GM21619 (cell line): ENCODE data around the gene SYDE1.

Experiments used
- ATAC-seq: cut with Tn5 transposase; IDR thresholded peaks from one replicate; pipeline ENCODE4 v1.9.1; 2021; ENCODE audit not compliant: unreplicated experiment

The SYDE1 gene

GRCh38 chr19:15125232-15126067 lies 18.2 kb downstream of the SYDE1 start:
- peak; percentile 72 for ATAC-seq

DNA sequence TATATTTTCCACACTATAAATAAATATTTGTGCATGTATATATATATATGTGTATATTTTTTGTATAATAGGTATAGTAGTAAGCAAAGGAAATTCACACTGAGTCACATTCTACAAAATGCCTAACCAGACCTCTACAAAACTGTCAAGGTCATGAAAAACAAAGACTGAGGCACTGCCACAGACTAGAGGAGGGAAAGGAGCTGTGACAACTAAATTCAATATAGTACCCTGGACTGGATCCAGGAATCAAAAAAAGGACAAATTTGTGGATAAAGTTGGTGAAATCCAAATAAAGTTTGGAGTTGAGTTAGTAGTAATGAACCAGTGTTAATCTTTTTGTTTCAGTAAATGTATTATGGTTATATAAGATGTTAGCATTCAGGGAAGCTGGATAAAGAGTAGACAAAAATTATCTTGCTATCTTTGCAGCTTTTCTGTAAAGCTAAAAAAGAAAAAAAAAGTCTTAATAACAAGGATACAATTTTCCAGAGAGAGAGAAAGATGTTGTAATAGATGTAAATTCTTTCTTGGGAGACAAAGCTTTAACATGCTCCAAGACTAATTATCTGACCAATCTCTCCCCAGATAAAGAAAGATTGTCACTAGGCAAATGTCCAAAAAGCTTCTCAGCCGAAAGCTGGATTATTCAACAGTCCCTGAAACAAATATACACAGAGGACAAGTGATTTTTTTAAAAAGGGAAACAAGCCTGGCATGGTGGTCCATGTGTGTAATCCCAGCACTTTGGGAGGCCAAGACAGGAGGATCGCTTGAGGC lies 19.1 kb downstream of the SYDE1 start:
- ATAC-seq: no peak

- ATAC-seq: no peak
Measured at GRCh38 chr19:15128162-15128770, 21.1 kb downstream of the SYDE1 start.

GRCh38 chr19:15129856-15130585 lies 22.8 kb downstream of the SYDE1 start:
- ATAC-seq: no peak

DNA sequence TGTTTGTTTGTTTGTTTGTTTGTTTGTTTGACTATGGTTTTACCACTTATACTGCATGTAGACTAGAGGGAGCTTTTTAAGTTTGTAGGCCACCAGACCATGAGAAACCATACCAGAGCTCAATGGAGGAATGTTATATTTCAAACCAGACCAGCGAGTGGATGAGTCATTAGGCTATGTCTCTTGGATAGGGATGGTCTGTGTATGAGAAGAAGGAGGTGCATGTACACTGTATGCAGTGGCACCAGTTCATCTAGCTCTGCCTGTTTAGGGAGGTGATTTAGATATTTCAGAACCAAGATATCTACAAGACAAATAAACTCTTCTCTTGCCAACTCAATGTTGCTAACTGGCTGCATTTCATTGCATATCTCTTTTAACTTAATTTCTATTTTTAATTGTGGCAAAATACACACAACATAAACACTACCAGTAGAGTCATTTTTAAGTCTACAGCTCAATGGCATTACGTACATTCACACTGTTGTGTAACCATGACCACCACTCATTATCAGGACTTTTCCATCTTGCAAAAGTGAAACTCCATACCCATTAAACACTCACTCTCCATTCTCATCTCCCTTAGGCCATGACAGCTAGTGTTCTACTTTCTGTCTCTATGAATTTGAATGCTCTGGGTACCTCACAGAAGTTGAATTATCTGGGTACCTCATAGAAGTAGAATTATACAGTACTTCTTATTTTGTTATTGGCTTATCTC lies 29.2 kb downstream of the SYDE1 start:
- ATAC-seq: no peak

- no peak for ATAC-seq
Measured at GRCh38 chr19:15137777-15138176, 30.6 kb downstream of the SYDE1 start.

DNA sequence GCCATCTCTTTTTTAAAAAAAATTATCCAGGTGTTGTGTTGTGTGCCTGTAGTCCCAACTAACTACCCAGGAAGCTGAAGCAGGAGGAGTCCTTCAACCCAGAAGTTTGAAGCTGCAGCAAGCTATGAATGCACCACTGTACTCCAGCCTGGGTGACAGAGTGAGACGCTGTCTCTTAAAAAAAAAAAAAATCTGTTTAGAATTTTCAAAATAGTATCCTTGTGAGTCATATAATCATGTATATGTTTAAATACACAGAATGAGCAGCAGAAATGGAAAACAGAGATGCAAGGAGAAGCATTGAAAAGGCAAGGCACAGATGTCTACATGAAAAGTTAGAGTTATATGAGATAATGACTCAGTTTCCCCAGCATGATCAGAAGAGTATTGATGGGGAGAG lies 31.2 kb downstream of the SYDE1 start:
- no peak for ATAC-seq

DNA sequence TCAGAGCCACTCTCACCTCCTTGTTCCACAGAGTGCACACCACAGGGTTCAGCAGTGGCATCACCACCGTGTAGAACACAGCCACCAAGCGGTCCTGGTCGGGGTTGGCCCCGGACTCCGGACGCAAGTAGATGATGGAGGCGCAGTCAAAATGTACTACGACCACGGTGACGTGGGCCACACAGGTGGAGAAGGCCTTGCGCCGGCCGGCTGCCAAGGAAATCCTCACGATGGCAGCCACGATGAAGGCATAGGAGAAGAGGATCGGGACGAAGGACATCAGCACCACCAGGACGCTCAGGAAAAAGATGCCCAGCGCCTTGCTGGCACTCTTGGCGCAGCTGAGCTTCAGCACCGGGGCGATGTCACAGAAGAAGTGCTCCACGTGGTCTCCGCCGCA lies 33.9 kb downstream of the SYDE1 start:
- no peak for ATAC-seq

GRCh38 chr19:15142313-15142712 lies 35.1 kb downstream of the SYDE1 start:
- ATAC-seq: no peak

DNA sequence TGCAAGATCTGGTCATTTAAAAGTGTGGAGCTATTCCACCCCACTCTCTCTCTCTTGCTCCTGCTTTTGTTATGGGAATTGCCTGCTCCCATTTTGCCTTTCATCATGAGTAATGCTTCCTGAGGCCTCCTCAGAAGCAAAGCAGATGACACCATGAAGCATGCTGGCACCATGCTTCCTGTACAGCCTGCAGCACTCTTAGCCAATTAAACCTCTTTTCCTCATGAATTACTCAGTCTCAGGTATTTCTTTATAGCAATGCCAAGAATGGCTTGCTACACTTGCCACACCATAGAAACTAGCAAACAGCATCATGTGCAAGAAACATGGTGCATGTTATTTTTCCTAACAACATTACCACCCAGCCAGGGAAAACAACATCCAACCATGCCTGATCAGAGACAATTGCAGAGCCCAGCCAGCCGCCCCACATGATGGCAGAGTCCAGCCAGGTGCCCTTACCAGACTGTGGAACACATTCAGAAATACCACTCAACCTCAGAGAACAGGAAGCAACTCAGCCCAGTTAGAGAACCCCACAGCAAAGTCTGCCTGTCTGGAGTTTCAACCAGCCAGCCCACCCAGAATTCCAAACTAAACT lies 36.9 kb downstream of the SYDE1 start:
- no peak for ATAC-seq

DNA sequence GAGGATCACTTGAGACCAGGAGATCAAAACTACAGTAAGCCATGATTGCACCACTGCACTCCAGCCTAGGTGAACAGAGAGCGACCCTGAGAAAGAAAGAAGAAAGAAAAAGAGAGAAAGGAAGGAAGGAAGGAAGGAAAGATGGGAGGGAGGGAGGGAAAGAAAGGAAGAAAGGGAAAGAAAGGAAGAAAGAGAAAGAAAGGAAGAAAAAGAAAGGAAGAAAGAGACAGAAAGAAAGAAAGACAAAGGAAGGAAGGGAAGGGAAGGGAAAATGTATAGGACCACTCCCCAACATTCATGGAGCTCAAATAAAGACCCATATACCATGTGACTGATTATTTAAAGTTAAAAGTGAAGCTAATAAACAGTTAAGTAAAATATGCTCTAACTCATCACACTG lies 39.9 kb downstream of the SYDE1 start:
- ATAC-seq: no peak

GRCh38 chr19:15149737-15150136 lies 42.5 kb downstream of the SYDE1 start:
- ATAC-seq: no peak

- no peak for ATAC-seq
Measured at GRCh38 chr19:15154002-15154612, 46.9 kb downstream of the SYDE1 start.

- no peak for ATAC-seq
Measured at GRCh38 chr19:15155296-15155695, 48.1 kb downstream of the SYDE1 start.

DNA sequence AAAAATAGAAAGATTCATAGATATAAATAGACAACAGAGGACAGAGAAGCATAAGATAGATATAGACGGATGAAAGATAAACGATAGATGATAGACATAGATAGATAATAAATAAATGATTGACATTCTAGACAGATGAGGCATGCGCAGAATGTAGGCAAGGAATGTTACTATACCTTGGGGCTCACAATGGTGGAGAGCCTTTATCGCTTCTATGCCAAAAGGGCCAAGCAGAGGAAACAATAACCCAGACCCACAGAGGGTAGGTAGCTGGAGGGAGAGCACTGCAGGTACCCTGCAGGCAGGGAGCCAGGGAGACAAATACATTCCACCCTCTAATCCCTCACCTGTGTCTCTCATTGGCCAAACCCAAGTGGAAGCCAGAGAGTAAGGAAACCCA lies 49.2 kb downstream of the SYDE1 start:
- ATAC-seq: no peak

GRCh38 chr19:15159251-15159650 lies 52.0 kb downstream of the SYDE1 start:
- ATAC-seq: no peak

DNA sequence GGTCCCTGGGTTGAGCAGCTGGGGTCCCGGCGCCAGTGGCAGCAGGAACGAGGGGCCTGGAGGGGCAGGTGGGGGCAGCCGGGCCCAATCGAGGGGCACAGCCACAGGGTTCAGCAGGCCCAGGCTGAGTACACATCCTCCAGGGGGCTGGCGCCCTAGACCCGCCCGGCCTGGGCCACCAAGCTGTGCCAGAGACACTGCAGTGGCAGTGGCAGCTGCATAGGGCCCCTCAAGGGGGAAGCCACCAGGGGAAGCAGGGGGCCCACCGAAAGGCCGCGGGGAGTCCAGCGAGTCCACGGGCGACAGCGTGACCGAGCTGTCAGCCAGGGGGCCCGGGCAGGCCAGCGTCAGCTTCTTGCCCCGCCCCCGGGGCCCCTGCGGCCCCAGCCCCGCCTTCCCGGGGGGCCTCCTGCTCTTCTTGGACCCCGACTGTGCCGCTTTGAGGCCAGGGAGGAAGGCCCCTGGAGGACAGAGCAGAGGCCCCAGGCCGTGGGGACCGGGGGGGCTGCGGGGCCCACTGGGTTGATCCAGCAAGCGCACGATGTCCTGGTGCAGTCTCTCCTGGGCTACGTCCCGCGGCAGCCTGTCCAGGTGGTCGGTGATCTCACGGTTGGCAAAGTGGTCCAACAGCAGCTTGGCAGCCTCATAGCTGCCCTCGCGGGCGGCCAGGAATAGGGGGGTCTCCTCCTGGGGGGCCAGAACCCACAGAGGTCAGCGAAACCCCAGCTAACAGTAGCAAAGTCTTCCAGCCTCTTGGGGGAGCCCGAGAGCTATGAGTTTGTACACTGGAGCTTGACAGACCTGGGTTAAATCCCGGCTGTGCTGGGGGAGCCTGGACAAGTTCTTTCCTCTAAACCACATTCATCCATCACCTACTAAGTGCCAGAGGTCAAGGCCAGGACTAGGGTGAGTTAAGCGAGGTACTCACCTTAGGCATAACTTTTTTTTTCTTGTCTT lies 54.1 kb downstream of the SYDE1 start:
- ATAC-seq: no peak
